Measurements from ENCODE around the gene RAB11FIP4.
A peak's percentile ranks its signal among the peaks of the same experiment; 100 is the strongest.

RAB11FIP4 gene

DNA sequence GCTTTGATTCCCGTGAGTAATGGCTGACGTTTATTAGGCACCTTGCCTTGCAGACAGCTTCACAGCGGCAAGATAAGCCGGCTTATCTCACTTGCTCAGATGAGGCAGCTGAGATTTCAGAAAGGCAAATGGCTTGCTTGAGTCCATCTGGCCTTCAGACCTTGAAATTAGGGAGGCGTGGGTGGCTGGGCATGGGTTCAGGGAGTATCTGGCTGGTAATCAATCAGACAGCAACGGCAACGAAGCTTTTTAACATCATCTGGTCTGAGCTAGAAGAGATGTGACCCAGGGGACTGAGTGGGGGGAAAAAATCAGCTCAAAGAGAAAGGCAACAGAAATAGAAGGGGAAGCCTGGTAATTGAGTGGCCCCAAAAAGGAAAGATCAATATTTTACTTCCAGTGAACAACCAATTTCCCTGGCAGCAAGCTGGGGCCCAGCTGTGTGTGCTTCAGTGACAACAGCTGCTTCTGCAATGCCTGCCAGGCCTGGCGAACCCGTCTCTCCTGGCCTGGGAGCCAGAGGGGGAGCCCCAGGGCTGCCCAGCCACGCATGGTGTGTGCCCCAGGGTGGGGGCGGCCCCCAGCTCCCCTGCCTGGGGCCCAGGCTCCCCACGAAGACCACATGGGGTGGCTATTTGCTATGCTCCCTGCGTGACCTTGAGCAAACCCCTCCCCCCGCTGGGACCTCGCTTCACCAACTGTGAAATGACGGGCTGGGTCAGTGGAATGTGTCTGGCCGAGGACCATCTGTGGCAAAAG is 34.0 kb downstream of the RAB11FIP4 start:
- H3K27me3 ChIP-seq (ENCODE audit: control insufficient read depth, insufficient read depth, low read length): no peaks in the 10 kb centered on the region
- no peak overlapping the region for H3K4me3 ChIP-seq (ENCODE audit: low read depth, low read length)
- peak overlapping the region; percentile 81 for H3K27ac ChIP-seq (ENCODE audit: low read depth, low read length)
- H3K36me3 ChIP-seq (ENCODE audit: control insufficient read depth, insufficient read depth, low read length): no peaks in the 10 kb centered on the region
- H3K9me3 ChIP-seq (ENCODE audit: control insufficient read depth, insufficient read depth, low read length): no peaks in the 10 kb centered on the region
- peaks cover 16% of the 10 kb centered on the region for H3K4me1 ChIP-seq (ENCODE audit: control insufficient read depth, insufficient read depth, low read length)
- 0 out of 2 replicates have a peak overlapping the region, but pooled peaks have one; percentile 10 for H3K9ac ChIP-seq (ENCODE audit: low read depth, low read length)

DNA sequence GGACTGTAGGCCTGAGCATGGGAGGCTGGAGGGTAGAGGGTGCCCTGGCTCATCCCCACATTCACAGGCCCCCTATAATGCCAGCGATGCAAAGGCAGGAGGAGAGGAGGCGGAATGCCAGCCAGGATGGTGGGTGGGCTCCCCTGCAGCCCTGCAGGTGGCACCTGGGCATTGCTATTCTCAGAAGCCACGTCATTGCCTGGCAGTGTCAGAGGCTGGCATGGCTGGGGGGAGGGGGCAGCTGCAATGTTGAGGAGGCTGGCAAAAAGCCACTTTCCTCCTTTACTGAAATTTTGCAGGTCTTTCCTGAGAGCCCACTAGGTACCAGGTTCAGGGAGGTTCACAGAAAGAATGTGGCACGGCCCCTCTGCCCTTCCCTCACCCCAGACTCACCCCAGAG is 36.2 kb downstream of the RAB11FIP4 start:
- Histone ChIP-seq H3K36me3 (ENCODE audit: control insufficient read depth, insufficient read depth, low read length) (no peaks in the 10 kb centered on the region), H3K27me3 (ENCODE audit: control insufficient read depth, insufficient read depth, low read length) (no peaks in the 10 kb centered on the region), H3K4me1 (ENCODE audit: control insufficient read depth, insufficient read depth, low read length) (peaks cover 18% of the 10 kb centered on the region), H3K9me3 (ENCODE audit: control insufficient read depth, insufficient read depth, low read length) (no peaks in the 10 kb centered on the region), H3K4me3 (ENCODE audit: low read depth, low read length) (no peak overlapping the region), H3K27ac (ENCODE audit: low read depth, low read length) (no peak overlapping the region), H3K9ac (ENCODE audit: low read depth, low read length) (no peak overlapping the region)

DNA sequence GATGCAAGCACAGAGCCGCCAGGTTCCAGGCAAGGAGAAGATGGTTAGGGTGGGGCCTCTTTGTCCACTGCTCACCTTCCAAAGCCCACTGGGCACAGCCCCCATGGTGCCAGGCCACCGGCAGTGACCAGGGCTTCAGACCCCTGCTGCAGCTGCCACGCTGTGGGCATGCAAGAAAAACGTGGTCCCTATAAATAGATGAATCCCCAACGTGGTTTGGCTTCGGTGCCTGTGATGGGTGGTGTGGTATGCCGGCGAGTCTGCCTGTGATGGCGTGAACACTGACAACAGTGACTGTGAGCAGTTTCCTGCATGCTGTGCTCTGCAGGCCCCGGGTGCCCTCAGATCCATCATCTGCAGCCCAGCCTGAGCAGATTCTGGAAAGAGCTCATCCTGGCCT is 36.6 kb downstream of the RAB11FIP4 start:
- H3K9ac ChIP-seq (ENCODE audit: low read depth, low read length): no peak overlapping the region

DNA sequence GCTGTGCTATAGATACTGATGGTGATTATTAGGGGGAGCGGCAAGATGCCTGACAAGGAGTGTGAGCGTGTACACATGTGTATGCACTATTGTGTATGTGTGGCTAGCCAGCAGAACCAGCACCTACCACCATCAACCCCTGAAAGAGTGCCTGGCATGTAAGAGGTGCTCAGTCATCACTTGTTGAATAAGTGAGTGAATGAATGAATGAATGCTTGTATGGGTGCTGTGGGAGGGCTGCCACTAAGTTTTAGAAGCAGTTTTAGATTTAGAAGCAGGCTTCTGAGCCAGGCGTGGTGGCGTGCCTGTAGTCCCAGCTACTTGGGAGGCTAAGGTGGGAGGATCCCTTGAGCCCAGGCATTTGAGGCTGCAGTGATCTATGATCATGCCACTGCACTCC is 37.0 kb downstream of the RAB11FIP4 start:
- Histone ChIP-seq H3K4me3 (ENCODE audit: low read depth, low read length) (no peak overlapping the region), H3K4me1 (ENCODE audit: control insufficient read depth, insufficient read depth, low read length) (peaks cover 18% of the 10 kb centered on the region), H3K9me3 (ENCODE audit: control insufficient read depth, insufficient read depth, low read length) (no peaks in the 10 kb centered on the region), H3K9ac (ENCODE audit: low read depth, low read length) (no peak overlapping the region), H3K27me3 (ENCODE audit: control insufficient read depth, insufficient read depth, low read length) (no peaks in the 10 kb centered on the region), H3K27ac (ENCODE audit: low read depth, low read length) (no peak overlapping the region), H3K36me3 (ENCODE audit: control insufficient read depth, insufficient read depth, low read length) (no peaks in the 10 kb centered on the region)

More for the DNA sequence above, 36.6 kb downstream of the RAB11FIP4 start:
- no peaks in the 10 kb centered on the region for H3K9me3 ChIP-seq (ENCODE audit: control insufficient read depth, insufficient read depth, low read length)
- no peak overlapping the region for H3K27ac ChIP-seq (ENCODE audit: low read depth, low read length)
- peaks cover 18% of the 10 kb centered on the region for H3K4me1 ChIP-seq (ENCODE audit: control insufficient read depth, insufficient read depth, low read length)
- no peaks in the 10 kb centered on the region for H3K27me3 ChIP-seq (ENCODE audit: control insufficient read depth, insufficient read depth, low read length)
- no peak overlapping the region for H3K4me3 ChIP-seq (ENCODE audit: low read depth, low read length)
- no peaks in the 10 kb centered on the region for H3K36me3 ChIP-seq (ENCODE audit: control insufficient read depth, insufficient read depth, low read length)

DNA sequence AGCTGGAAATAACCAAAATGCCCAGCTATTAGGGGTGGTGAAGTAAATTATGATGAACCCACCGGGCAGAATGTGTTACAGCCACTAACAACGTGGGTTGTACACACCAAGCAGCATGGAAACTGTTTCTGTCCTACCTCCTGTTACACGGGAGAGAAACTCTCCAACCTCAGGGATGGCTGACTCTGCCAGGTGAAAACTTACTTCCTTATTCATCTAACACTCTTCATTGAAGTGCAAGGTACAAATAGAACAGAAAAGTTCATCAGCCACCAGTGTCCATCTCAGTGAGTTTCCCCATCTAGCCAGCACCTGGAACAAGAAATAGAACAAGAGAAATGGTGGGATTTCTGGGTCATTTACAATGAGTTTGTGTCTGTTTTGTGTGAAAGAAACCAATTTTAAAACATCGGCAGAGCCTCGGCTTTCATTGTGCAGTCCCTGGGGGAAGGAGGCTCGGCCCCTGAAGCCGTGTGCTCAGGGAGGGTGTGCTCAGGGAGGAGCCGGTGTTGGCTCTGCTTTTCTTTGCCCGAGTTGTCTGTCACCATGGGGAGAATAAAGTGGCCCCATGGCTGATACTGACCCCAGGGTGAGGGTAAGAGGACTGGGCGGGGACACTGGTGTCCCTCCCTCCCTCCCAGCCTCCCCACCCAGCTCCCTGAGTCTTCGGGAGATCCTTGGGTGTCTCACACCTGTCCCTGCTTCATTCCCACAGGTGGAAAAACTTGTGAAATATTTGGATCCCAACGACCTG is 39.8 kb downstream of the RAB11FIP4 start:
- Histone ChIP-seq H3K36me3 (ENCODE audit: control insufficient read depth, insufficient read depth, low read length) (no peaks in the 10 kb centered on the region), H3K27ac (ENCODE audit: low read depth, low read length) (no peak overlapping the region), H3K9ac (ENCODE audit: low read depth, low read length) (no peak overlapping the region), H3K4me1 (ENCODE audit: control insufficient read depth, insufficient read depth, low read length) (peaks cover 3% of the 10 kb centered on the region; the same call in 1 of the 2 replicates), H3K9me3 (ENCODE audit: control insufficient read depth, insufficient read depth, low read length) (no peaks in the 10 kb centered on the region), H3K4me3 (ENCODE audit: low read depth, low read length) (no peak overlapping the region), H3K27me3 (ENCODE audit: control insufficient read depth, insufficient read depth, low read length) (no peaks in the 10 kb centered on the region)

DNA sequence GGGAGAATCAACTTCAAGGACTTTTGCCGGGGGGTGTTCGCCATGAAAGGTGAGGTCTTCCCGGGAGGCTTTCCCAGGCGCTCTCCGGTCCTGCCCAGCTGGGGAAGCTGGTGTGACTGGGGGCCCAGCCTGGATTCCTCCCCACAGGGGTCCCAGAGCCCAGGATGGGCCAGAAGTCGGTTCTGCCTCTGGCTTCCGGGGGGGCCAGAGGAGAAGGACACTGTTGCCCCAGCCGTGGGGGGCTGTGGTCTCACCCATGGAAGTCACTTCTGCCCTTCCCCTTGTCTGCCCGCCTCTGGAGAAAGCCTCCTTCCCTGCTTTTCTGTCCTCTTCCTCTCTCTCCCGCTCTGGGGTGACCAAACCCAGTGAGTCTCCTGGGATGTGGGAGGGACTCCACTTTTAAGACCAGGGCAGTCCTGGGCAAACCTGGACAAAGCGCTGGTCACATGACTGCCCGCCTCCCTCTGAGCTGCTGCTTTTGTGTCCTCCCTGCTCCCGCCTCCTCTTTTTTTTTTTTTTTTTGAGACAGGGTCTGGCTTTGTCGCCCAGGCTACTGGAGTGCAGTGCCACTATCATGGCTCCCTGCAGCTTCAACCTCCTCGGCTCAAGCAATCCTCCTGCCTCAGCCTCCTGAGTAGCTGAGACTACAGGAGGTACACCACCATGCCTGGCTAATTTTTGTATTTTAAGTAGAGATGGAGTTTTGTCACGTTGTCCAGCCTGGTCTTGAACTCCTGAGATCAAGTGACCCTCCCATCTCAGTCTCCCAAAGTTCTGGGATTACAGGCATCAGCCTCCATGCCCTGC is 40.6 kb downstream of the RAB11FIP4 start:
- H3K27ac ChIP-seq (ENCODE audit: low read depth, low read length): no peak overlapping the region
- H3K4me1 ChIP-seq (ENCODE audit: control insufficient read depth, insufficient read depth, low read length): peaks cover 3% of the 10 kb centered on the region; the same call in 1 of the 2 replicates
- no peaks in the 10 kb centered on the region for H3K36me3 ChIP-seq (ENCODE audit: control insufficient read depth, insufficient read depth, low read length)
- no peak overlapping the region for H3K4me3 ChIP-seq (ENCODE audit: low read depth, low read length)
- no peaks in the 10 kb centered on the region for H3K27me3 ChIP-seq (ENCODE audit: control insufficient read depth, insufficient read depth, low read length)
- H3K9ac ChIP-seq (ENCODE audit: low read depth, low read length): no peak overlapping the region
- H3K9me3 ChIP-seq (ENCODE audit: control insufficient read depth, insufficient read depth, low read length): no peaks in the 10 kb centered on the region

DNA sequence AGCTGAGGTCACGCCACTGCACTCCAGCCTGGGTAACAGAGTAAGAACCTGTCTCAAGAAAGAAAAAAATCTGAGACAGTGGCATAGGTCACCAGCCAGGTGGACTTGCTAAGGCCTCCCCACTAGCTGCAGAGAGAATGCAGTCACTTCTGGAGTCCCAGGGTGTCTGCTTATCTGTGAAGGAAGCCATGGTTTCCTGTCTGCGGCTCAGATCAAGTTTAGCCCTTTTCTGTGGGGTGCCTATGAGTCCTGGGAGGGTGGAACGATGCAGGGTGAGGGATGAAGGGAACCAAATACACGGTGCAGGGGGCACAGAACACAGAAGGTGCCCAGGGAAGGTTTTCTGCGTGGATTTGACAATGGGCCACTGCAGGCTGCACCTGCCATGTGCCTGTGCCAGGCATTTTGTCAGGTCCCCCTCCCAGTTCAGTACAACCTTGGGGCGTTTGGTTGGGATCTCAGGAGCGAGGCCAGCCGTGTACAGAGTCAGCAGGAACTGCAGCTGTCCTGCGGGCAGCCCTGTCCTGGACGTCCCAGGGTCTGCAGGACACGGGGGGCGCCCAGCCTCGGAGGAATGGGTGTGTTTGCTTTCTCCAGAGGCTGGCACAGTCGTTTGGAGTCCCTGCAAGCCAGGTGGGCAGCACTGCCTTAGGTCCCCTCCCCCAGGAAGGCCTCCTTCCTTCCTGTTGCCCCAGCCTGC is 41.8 kb downstream of the RAB11FIP4 start:
- Histone ChIP-seq H3K9me3 (ENCODE audit: control insufficient read depth, insufficient read depth, low read length) (no peaks in the 10 kb centered on the region), H3K36me3 (ENCODE audit: control insufficient read depth, insufficient read depth, low read length) (no peaks in the 10 kb centered on the region), H3K4me1 (ENCODE audit: control insufficient read depth, insufficient read depth, low read length) (peaks cover 3% of the 10 kb centered on the region; the same call in 1 of the 2 replicates), H3K4me3 (ENCODE audit: low read depth, low read length) (no peak overlapping the region), H3K27ac (ENCODE audit: low read depth, low read length) (no peak overlapping the region), H3K27me3 (ENCODE audit: control insufficient read depth, insufficient read depth, low read length) (no peaks in the 10 kb centered on the region), H3K9ac (ENCODE audit: low read depth, low read length) (no peak overlapping the region)

DNA sequence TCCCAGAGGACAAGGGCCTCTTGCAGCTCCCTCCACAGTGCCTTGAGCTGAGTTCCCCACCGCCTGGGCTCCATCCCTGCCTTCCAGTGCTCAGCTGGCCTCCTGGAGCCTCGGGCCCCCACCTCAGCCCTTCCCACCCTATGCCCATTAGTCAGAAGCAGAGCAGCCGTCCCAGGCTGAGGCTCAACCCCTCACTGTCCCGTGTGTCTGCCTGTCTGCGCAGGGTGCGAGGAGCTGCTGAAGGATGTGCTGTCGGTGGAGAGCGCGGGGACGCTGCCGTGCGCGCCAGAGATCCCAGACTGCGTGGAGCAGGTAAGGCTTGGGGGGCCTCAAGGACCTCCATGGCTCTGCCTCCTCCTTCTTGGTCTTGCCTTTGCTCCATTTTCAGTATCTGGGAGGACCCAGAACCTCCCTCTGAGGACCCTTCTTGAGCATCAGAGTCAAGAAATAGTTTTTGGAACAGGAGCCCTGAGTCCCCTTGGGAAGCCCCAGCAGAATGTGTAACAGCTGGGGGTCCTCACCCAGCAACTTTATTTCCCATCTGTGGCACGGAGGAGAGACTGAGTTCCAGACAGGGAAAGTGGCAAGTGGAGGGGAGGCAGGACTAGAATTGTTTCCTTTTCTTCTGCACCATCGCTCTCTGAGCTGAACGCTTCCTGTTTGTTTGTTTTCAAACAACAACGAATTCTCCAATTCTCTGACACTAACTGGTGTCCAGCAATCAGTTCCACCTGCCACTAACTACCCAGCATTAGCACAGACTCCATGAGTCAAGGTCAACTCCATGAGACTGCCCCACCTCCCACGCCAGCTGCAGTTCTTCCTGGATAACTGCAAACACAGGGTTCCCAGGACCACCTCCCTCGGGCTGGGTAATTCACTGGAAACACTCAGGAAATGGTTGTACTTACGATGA is 42.6 kb downstream of the RAB11FIP4 start:
- no peak overlapping the region for H3K9ac ChIP-seq (ENCODE audit: low read depth, low read length)
- no peaks in the 10 kb centered on the region for H3K27me3 ChIP-seq (ENCODE audit: control insufficient read depth, insufficient read depth, low read length)
- H3K9me3 ChIP-seq (ENCODE audit: control insufficient read depth, insufficient read depth, low read length): no peaks in the 10 kb centered on the region
- H3K36me3 ChIP-seq (ENCODE audit: control insufficient read depth, insufficient read depth, low read length): no peaks in the 10 kb centered on the region
- peaks cover 3% of the 10 kb centered on the region; the same call in 1 of the 2 replicates for H3K4me1 ChIP-seq (ENCODE audit: control insufficient read depth, insufficient read depth, low read length)
- no peak overlapping the region for H3K4me3 ChIP-seq (ENCODE audit: low read depth, low read length)
- H3K27ac ChIP-seq (ENCODE audit: low read depth, low read length): no peak overlapping the region

DNA sequence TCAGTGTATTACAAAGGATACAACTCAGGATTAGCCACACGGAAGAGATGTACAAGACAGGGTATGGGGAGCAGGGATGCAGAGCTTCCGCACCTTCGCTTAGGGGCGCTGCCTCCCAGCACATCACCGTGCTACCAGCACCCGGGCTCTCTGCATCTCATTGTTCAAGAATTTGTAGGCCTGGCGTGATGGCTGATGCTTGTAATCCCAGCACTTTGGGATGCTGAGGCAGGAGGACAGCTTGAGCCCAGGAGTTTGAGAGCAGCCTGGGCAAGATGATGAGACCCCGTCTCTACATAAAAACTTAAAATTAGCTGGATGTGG is 43.2 kb downstream of the RAB11FIP4 start:
- no peaks in the 10 kb centered on the region for H3K27me3 ChIP-seq (ENCODE audit: control insufficient read depth, insufficient read depth, low read length)
- H3K9me3 ChIP-seq (ENCODE audit: control insufficient read depth, insufficient read depth, low read length): no peaks in the 10 kb centered on the region
- H3K4me3 ChIP-seq (ENCODE audit: low read depth, low read length): no peak overlapping the region
- peaks cover 3% of the 10 kb centered on the region; the same call in 1 of the 2 replicates for H3K4me1 ChIP-seq (ENCODE audit: control insufficient read depth, insufficient read depth, low read length)
- no peak overlapping the region for H3K9ac ChIP-seq (ENCODE audit: low read depth, low read length)
- H3K36me3 ChIP-seq (ENCODE audit: control insufficient read depth, insufficient read depth, low read length): no peaks in the 10 kb centered on the region
- H3K27ac ChIP-seq (ENCODE audit: low read depth, low read length): no peak overlapping the region

DNA sequence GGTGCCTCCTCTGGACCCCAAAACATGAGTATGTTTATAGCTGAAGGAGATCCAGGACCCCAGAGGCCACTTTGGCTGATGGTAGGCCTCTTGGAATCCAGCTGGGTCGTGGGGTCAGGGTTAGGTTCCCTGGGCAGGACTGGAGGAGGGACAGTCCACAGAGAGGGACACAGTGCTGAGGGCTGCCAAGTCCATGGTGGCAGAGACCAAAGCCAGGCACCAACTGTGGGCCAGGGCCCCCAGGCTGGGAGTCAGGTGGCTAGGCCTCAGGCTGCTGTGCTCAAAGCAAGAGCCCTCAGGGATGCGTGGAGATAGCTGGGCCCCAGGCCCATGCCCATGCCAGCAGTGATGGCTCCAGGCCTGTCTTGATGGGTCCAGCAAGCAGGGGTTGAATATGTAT is 44.1 kb downstream of the RAB11FIP4 start:
- H3K4me1 ChIP-seq (ENCODE audit: control insufficient read depth, insufficient read depth, low read length): peaks cover 3% of the 10 kb centered on the region; the same call in 1 of the 2 replicates
- H3K9ac ChIP-seq (ENCODE audit: low read depth, low read length): no peak overlapping the region
- no peaks in the 10 kb centered on the region for H3K27me3 ChIP-seq (ENCODE audit: control insufficient read depth, insufficient read depth, low read length)
- no peak overlapping the region for H3K4me3 ChIP-seq (ENCODE audit: low read depth, low read length)
- H3K9me3 ChIP-seq (ENCODE audit: control insufficient read depth, insufficient read depth, low read length): no peaks in the 10 kb centered on the region
- H3K27ac ChIP-seq (ENCODE audit: low read depth, low read length): no peak overlapping the region
- no peaks in the 10 kb centered on the region for H3K36me3 ChIP-seq (ENCODE audit: control insufficient read depth, insufficient read depth, low read length)

Data from HUES48 (cell line).